Measurements from ENCODE around the gene RGMA.
"Not testable (repeated sequence)": the region's sequence is repeated elsewhere in the genome, so short reads cannot be mapped to it uniquely, and the experiment has no call there.

RGMA gene

DNA sequence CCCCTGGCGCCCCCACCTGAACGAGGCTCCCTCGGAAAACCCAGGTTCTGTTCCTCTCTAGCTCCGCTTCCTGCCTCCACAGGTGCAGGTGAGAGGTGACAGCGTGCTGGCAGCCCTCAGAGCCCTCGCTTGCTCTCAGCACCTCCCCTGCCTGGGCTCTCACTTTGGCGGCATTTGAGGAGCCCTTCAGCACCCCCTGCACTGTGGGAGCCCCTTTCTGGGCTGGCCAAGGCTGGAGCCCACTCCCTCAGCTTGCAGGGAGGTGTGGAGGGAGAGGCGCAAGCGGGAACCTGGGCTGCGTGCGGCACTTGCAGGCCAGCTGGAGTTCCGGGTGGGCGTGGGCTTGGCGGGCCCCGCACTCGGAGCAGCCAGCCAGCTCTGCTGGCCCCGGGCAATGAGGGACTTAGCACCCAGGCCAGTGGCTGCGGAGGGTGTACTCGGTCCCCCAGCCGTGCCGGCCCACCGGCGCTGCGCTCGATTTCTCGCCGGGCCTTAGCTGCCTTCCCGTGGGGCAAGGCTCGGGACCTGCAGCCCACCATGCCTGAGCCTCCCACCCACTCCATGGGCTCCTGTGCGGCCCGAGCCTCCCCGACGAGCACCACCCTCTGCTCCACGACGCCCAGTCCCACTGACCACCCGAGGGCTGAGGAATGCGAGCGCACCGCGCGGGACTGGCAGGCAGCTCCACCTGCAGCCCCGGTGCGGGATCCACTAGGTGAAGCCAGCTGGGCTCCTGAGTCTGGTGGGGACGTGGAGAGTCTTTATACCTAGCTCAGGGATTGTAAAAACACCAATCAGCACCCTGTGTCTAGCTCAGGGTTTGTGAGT lies 57.2 kb downstream of the RGMA start:
- not testable (repeated sequence) for DNase-seq

DNA sequence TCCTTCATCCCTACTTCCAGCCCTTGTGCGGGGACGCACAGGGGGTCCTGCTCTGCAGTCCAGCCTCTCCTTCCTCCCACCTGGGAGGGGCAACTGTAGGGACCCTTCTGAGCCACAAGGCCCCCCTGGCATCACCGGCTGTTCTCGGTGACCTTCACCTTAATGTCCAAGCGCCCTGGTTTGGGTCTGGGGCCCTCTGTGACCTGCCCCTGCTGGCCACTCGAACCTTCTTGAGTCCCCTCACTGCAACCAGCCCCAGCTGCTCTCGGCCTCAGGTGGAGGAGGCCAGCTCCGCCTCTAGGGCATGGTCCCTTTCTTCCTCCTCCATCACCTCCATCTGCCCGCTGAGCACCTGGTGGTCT lies 57.9 kb downstream of the RGMA start:
- DNase-seq, result no peak

DNA sequence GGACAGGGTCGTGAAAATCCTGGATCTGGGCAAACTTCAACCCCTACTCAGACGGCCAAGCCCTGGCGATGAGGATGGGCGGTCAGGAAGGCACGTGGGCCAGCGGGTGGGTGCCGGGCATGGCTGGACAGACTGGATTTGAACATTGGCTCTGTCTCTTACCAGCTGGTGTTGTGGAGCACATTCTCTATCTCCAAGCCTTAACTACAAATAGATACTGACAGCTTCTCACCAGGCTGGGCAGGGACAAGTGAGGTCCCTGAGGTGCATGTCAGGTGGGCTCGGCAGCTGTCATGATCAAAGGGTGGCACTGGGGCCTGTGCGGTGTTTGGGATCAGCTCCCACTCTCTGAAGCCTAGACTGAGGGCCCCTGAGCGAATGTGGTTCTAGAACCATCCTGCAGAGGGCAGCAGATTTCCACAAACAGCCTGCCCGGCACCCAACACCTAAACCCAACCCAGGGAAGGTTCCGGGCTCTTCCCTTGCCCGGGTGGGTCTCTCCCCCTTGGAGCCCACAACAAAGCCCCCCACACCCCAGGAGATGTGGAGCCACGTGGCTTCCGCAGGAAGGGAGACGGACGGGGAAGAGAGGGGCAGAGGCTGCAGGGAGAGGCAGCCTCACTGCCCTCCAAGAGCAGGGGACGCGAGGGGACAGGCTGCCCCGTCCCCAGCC lies 58.4 kb downstream of the RGMA start:
- peak; percentile 77 for DNase-seq

DNA sequence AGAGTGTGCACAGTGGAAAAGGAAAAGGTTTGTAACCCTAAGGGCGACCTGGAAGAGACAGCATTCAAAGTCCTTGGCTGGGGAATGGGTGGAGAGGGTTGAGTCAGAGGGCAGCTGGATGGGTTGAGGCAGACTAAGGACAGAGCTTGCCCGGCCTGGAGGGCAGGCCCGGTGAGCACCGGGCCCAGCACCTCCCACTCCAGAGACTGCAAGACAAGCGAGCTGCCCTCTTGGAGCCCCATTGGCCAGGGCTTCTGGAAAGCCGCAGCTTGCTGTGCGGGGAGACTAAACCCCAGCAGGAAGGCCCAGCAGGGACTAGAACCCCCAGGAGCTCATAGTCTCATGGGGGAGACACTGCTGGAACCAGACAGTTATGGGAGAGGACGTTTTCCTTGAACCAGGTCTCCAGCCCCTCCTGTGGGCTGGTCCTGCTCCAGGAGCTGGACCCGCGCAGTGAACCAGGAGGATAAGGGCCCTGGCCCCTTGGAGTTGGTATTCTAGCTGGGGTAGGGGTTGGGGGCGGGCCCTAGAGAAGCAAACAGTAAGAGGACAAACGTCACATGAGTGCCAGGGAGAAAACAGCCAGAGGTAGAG lies 59.1 kb downstream of the RGMA start:
- DNase-seq, result no peak

DNA sequence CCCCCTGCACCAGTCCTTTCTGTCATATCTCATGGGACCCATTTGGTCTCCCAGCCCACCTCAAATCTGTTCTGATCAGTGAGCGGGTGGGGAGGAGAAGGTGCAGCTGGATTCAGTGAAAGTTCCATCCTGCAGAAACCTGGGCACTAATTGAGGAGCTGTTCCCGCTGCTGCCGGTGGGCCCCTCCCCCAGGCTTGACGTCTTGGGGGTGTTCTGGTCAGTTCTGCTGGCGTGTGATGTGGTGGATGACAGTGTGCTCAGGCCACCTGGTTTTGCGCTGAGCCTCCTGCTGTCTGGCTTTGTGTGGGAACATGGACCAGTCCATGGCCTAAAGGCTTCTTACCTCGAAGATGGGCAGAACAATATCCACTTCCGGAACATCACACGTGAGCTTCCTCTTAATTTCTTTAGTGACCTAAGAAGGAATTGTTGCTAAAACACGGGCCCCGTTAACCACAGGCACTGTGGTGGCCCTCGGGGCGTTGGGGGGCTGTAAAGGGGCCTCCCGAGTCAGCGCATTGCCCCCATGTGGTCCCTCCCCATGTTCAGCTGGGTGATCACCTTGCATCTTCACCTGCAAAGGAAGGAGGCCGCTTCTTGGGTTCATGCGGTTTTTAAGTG lies 59.7 kb downstream of the RGMA start:
- peak; percentile 63 for DNase-seq

DNA sequence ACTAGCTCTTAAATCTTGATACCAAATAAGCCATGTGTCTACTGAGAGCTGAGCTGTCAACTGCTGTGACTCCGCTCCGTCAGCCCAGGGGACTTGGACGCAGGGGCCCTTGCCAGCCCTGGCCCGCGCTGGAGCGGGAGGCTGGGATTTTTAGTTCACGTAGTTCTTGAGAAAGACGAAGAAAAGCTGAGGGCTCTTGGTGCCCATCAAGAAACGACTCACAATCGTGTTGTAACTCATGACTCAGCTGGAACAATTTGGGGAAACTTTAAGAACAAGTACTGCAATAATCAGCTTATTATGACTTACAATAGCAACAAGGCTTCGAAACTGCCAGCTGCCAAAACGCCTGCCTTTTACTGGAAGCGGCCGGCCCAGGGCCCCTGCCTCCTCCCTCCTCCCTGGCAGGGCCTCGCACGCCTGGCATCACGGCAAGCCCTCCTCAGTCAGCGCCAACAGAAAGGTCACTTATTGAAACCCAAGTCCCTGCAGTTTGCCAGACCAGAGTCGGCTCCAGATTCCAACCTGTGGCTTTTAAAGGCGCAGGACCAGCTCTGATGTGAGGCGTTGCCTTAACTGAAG lies 60.3 kb downstream of the RGMA start:
- peak; percentile 88 for DNase-seq

DNA sequence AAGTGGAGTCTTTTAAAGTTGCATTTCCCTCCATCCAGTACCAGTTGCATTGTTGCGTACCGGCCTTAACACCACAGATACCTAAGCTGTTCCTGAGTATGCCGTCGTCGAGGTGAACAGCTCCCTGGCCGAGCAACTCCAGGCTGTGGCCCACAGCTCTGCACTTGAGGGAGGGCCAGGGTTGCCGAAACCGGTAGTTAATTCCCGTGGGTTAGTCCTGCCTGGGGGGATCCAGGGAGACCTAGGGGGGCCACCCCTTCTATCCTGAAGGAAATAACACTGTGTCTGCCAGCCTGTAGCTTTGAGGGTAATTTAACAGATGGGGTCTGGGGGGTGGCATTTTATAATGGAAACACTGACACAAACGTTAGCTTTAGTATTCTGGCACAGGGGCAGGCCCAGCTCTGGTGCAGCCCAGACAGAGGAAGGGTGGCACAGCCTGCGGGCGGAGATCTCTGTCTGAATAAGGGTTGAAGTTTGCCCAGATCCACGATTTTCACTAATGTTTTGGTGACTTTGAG lies 60.8 kb downstream of the RGMA start:
- no peak for DNase-seq

DNA sequence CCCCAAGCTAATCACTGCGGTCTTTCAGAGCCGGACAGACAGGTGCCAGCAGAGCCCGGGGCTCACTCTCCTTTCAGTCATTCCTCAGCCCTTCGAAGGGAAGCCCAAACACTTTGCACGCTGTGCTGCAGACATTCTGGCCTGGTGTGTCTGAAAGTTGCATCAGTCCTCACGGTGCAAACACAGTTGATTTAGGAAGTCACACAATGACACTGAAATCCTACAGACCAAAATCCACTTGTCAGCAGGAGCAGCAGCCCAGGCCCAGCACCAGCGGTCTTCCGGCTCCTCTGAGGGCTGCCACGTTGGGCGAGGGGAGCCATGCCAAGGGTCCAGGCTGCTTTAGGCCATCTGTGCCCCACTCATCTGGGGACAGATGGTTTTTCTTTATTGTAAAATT lies 61.6 kb downstream of the RGMA start:
- no peak for DNase-seq

DNA sequence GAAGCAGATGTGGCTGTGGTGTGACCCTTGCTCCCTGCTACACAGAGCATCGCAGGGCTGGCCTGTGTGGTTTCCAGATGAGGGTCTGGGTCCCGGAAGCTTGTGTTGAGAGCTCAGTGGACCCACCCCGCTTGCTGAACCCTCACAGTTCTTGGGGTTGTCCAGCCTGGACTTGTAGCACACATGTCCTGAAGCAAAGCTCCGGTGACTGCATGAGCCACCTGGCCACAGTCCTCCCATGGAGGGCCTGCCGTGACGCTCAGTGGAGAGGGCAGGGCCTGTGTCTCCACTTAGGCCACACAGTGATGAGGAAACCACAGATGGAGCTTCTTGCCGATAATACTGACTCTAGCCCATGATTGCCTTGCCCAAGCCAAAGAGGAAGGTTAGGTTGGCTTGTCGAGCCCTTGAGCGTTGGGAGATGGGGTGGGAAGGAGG lies 62.6 kb downstream of the RGMA start:
- DNase-seq, result no peak

DNA sequence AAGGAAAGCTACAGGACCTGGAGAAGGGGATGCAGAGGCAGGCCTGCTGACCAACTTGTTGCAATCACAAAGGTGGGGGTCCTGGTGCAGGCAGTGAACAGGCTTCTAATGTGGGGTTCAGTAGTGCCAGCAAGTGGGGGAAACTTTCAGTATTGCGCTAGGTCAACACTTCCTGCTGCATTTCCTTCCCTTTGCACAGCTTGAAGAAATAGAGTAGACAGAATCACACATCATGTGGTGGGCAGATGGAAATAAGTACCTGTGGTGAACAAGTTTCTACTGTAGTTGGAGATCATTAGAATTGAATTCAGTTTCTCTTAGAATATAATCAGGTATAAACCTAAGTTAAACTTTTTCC lies 63.4 kb downstream of the RGMA start:
- no peak for DNase-seq

DNA sequence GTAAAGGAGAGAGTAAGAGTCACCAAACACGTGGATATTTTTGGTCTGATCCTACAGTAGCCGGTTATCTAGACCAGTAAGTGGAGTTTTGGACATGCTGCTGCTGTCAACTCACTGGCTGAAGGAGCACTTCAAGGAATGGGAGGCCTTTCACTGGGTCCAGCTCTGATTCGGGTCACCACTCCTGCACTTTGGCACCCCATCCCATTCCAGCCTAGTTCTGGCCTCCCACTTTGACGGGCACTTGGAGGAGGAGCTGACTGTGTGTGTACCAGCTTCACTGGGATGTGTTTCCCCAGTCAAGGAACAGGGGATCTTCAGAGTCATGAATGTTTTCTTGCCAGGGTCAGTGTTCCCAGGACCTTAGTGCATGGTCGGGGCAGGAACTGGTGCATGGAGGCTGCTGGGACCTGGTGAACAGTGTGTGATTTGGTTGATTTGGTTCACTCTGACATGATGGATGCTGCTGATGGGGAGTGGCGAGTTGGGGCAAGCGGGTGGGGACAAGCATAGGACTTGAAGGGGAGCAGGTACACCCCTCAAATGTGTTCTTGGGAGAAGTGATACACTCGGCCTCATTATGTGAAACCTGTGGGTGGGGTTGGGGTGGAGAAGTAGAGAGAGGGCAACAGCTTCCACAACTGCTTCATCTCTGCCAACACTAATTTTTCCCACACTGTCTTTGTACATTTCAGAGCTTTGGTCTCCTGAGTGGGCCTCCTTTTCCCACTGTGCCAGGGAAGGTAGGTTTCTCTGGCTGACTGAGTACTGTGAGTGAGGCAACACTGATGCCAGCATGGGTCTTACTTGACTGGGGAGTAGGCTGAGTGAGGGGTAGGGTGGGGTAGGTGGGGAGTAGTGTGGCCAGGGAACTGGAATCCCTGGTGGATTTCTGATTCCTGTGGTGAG lies 64.0 kb downstream of the RGMA start:
- DNase-seq, result no peak

DNA sequence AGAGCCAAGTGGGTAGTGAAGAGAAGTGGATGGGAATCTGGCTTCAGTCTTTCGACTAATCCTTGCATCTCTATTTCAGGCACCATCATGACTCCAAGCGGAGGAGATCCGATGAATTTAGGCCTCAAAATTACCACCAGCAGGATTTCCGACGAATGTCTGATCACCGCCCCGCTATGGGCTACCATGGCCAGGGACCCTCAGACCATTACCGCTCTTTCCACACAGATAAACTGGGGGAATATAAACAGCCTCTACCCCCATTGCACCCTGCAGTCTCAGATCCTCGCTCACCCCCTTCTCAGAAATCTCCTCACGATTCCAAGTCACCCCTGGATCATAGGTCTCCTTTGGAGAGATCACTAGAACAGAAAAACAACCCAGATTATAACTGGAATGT lies 64.7 kb downstream of the RGMA start:
- no peak for DNase-seq

DNA sequence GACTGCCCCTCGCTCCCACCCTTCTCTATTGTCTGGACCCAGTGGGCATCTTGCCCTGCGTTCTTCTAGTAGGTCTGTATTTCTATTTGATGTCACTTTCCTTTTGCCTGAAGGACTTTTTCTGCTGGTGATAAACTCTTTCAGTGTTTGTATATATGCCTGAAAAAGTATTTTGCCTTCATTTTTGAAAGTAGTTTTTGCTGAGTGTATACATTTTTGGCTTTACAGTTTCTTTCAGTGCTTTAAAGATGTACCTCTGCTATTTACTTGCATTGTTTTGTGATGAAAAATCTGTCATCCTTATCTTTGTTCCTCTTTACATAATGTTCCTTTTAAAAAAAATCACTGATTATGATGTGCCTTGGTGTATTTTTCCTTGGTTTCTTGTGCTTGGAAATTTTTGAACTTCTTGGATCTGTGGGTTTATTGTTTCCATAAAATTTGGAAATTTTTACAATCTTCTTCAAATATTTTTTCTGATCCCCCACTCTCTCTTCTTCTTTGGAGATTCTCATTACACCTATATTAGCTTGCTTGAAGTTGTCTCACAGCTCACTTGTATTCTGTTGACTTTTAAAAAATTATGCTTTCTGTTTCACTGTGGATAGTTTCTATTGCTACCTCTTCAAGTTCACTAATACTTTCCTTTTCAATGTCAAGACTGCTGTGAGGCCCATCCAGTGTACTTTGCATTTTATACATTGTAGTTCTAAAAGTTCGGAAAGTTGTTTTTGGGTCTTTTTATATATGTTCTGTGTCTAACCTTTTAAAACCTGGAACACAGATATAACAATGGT lies 67.8 kb downstream of the RGMA start:
- no peak for DNase-seq

DNA sequence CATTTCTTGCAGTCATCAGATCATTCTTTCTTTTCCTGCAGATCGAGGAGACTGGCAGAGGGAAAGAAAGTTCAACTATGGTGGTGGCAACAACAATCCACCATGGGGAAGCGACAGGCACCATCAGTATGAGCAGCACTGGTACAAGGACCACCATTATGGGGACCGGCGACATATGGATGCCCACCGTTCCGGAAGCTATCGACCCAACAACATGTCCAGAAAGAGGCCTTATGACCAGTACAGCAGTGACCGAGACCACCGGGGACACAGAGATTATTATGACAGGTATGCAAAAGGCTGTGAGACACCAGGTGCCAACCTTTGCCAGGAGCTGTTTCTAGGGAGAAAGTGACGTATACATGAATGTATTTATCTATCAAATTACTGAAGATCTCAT lies 69.0 kb downstream of the RGMA start:
- DNase-seq, result no peak

DNA sequence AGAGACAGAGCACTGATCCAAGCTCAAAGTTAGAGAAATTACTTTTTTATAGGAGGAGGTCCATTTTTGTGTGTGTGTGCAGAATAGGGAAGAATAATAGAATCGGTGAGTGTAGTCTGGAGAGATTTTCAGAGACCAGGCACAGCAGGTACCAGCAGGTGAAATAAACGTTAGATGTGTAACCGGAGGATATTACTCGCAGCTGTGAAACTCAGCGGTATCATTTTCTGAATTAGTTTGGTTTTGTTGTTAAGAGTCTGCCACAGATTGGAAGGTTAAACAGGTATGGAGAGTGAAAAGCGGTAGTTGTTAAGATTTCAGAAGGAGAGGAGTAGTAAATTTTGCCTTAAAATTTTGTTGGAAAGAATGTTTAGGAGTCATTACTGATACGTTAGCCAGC lies 69.9 kb downstream of the RGMA start:
- no peak for DNase-seq

DNA sequence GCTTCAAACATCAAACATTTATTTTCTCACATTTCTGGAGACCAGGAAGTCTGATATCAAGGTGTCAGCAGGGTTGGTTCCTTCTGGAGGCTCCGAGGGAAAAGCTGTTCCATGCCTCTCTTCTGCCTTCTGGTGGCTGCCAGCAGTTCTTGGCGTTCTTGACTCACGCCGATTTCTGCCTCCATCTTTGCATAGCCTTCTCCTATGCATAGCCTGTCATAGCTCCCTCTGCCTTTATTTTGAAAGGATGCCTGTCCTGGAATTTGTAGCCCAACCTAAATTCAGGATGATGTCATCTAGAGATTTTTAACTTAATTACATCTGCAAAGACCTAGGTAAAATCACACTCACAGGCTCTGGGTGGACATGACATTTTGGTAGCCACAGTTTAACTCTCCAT lies 70.4 kb downstream of the RGMA start:
- DNase-seq, result no peak

DNA sequence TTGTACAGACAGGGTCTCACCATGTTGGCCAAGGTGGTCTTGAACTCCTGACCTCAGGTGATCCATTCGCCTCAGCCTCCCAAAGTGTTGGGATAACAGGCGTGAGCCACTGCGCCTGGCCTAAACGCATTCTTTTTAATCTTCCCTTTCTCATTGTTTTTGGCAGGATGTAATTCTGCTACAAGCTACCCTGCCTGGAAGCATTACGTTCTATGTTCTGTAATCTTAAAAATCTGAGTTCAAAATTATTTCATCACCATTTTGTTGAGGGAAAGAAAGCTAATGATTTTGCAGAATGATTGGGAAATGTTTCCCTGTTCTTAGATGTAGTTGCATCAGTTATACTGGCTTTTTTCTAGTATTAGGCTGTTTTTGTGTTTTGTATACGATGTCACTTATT lies 71.5 kb downstream of the RGMA start:
- DNase-seq, result no peak

DNA sequence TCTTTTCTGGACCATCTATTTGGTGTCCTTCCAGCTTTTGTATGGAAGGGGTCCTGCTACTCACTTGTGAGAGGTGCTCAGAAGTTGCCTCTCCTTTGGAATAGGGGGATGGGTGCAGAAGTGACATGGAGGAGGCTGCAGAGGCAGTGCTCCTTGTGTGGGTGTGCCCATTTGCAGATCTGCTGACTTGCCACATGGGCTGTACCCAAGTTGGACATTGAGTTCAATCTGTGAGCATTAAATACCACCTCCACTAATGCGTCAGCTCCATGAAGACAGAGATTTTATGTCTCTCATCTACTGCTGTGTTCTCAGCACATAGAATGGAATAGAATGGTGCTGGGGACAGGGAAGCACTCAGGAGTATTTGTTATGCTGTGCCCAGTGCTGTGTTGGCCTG lies 76.2 kb downstream of the RGMA start:
- DNase-seq, result no peak

DNA sequence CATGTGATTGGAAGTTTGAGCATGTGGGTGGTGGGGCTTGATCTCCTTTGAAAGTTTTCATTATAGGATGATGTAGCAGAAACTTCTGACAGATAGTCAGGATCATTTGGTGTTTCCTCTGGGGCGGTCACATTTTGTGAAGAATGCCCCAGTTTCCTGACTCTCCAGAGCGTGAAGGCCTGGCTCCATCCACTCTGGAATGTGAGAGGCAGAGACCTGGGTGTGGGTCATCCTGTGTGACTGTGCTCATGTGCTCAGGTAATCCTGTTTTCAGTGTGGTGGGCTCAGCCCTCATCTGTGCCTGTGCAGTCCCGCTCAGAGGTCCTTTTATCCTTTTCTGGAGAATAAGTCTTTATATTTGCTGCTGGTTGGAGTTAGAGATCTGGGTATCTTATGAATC lies 81.0 kb downstream of the RGMA start:
- DNase-seq, result no peak

DNA sequence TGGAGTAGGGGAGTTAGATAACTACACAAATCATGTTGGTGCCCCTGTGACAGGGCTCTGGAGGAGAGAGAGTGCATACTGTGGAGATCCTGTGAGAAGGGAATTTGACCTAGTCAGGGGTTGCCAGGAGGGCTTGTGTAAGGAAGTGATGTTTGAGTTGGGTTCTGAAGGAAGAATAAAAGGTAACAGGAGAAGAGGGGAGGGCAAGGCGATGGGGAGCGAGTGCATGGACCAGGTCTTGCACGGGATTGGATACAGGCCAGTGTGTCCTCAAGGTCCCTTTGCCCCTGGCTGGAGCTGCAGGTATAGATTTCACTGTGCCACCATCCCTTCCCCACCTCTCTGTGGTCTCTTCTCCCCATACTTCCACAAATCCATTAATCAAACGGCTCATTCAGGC lies 83.9 kb downstream of the RGMA start:
- DNase-seq, result no peak

DNA sequence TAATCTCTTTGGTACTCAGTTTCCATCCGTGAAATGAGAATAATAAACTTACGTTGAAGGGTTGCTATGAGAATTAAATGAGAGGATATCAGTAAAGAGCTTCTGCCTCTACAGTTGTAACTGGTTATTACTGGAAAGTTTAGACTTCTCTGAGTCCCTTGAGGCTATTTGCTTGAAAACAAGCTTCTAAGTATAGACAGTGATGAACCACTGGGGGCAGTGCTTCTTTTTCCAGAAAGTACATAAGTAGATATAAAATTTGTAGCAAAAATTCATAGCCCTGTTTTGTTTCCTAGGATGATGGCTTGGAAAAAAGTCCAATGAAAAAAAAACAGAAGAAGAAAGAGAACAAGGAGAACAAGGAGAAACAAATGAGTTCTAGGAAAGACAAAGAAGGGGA lies 87.1 kb downstream of the RGMA start:
- no peak for DNase-seq
